HTR-8/SVneo (cell line): ENCODE data around the gene ZNF143.
A peak's percentile ranks its signal among the peaks of the same experiment; 100 is the strongest.
"Not testable (repeated sequence)": the region's sequence is repeated elsewhere in the genome, so short reads cannot be mapped to it uniquely, and the experiment has no call there.

Experiments
- DNase-seq: peaks from one replicate; pipeline ENCODE4 v3.0.0; 2011; ENCODE audit warnings: low spot score, mixed read lengths; ENCODE audit not compliant: insufficient read length
- FAIRE-seq: peaks from 2 replicates; lab custom pipeline; 2011; peaks lifted over from hg19 to GRCh38; lab: Jason Lieb, UNC

The ZNF143 gene

GRCh38 chr11:9460322-9461062 is at the start of gene ZNF143:
Gene ZNF143 (plus strand): TSS chr11:9461012. CDS start chr11:9471309, 10,297 bp downstream.
- peak; percentile 91 for FAIRE-seq

DNA sequence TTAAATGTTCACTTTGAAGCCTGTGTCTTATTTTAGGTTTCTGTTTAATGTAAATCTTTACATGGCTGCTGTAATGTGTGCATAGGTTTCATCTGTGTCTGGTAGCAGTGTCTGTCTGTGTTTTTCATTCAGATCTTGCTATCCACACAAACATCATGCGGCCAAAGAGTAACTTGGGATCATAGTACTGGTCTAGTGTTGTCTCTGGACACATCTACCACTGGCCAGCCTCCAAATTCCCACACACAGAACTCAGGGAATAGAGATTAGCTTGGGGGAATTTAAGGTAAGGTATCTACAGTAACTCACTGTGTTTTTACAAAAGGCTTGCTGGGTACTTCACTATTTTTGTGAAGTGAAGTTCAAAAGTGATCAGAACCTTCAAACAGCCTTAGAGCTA is 32.1 kb upstream of the ZNF143 start:
- FAIRE-seq: no peak
- DNase-seq: no peak

More at GRCh38 chr11:9460322-9461062, at the start of gene ZNF143:
- DNase-seq: peak; percentile 98

- FAIRE-seq (no peak), DNase-seq (no peak)
Measured at GRCh38 chr11:9438611-9439010, 22.2 kb upstream of the ZNF143 start.

- no peak for DNase-seq
- no peak for FAIRE-seq
Measured at GRCh38 chr11:9446230-9446629, 14.6 kb upstream of the ZNF143 start.

DNA sequence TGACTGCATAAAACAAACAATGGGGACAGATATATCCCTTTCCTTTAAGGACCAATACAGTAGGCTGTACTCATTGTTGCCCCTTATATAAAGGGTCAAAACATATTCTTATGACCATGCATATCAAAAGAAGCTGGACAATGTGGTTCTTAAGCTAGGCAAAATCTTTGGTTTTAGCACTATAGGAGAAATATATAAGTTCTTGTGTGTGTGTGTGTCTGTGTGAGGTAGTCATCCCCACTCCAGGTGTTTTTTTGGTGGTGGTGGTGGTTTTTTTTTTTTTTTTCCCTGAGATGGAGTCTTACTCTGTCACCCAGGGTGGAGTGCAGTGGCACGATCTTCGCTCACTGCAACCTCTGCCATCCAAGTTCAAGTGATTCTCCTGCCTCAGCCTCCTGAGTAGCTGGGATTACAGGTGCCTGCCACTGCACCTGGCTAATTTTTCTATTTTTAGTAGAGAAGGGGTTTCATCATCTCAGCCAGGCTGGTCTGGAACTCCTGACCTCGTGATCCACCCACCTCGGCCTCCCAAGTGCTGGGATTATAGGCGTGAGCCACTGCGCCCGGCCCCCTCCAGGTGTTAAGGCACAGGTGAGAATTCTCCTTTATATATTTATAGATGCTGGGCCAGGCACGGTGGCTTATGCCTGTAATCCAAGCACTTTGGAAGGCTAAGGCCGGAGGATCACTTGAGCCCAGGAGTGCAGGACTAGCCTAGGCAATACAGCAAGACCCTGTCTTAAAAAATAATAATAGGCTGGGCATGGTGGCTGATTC is 12.0 kb upstream of the ZNF143 start:
- FAIRE-seq (no peak), DNase-seq (no peak)

DNA sequence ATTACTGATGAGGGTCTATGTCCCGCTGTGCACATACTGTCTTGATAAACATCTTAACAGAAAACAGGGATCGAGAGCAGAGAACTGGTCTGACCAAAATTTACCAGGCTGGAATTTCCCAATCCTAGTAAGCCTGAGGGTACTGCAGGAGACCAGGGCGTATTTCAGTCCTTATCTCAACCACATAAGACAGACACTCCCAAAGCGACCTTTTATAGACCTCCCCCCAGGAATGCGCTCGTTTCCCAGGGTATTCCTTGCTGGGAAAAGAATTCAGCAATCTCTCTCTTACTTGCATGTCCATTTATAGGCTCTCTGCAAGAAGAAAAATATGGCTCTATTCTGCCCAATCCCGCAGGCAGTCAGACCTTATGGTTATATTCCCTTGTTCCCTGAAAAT is 8.8 kb upstream of the ZNF143 start:
- not testable (repeated sequence) for DNase-seq, FAIRE-seq

GRCh38 chr11:9455722-9456121 is 5.1 kb upstream of the ZNF143 start:
- FAIRE-seq: no peak
- DNase-seq: no peak

DNA sequence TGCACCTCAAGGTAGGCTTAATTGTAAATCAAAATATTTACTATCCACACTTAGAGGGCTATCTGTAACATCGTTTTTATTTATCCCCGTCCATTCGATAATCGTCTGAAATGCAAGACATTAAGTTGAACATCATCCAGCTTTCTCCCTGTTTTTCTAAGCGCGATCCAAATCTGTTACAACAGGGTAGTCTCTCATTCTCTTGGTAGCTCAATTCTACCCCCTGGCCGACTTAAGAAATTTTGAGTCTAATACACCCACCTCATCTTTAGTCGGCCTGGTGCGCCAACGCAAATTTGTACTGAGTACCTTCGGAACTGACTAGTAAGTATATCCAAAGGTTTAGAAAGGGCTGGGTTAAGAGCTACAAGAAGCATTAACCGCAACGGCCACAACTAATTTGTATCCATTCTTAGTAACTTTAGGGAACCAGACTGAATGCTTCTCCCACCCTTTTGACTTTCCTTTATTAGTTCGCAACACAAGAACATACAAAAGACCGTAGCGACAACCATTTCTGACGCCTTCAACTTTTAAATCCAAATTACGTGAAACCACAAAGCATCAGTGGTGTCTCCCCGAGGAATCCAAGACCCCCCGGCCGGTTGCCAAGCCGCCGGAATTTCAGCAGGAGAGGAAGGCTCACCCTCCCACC is 1.0 kb upstream of the ZNF143 start:
- no peak for DNase-seq
- no peak for FAIRE-seq

DNA sequence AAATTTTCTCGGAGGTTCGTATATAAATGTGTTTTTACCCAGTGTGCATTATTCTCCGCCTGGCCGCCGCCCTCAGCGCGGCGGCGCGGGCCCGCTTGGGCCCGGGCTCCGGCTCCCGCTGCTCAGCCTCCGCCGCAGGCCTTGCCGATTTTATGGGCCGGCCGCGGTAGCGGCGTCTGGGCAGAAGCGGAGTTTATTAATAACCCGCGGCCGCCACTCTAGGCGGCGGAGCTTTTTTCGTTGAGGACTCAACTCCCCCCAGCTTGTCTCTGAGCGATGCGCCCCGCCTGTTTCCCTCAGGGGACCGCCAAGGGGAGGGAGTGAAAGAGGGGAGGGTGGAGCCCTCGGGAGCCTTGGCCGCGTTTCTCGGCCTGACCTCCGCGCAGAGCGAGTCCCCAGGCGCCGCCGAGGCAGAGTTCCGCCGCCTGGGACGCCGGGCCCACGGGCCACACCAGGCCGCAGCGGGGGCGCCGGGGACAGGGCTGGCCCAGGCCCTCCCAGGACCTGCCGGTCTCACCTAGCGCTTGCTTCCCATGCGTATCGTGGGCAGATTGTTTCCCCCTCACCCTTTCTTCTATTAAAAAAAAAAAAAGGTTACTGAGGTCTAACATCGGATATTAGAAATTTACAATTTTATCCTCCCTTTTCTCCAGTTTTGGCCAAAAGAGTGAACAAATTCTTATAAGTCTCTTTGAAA is 399 bp downstream of the ZNF143 start:
- FAIRE-seq (no peak), DNase-seq (peak; percentile 69)

DNA sequence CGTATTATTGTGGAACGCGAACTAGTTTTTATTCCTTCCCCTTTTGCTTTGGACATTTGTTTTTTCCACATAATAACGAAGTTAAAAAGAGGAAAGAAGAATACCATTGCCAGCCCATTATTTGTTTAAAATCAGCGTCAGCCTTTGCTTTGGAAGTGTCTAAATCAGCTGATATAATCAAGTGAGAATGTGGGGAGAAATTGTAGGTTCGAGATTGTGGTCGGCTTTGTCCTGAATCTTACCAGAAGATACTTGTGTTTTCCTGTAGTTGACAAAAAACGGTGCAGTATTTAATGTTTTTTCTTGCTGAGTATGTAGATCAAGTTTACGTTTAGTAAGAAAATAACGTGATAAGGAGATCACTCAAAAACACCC is 935 bp downstream of the ZNF143 start:
- DNase-seq (no peak), FAIRE-seq (no peak)

GRCh38 chr11:9462172-9462799 is 1.5 kb downstream of the ZNF143 start:
- no peak for FAIRE-seq
- no peak for DNase-seq

- FAIRE-seq (no peak), DNase-seq (no peak)
Measured at GRCh38 chr11:9462806-9463537, 2.2 kb downstream of the ZNF143 start.

DNA sequence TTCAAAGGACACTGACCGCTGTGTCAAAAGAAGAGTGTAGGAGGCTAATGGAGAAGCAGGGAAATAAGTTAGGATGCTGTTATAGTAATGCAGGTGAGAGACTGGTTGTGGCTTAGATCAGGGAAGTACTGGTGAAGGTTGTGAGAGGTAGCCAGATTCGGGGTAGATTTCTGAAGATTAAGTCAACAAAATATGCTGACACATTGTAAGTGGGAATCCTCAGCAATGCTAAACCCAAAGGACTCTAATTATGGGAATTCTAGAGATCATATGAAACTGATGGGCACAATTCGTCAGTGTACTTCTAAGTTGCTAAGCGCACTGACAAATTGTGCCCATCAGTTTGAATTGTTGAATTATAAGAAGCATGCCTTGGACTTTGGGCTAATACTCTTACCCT is 10.0 kb downstream of the ZNF143 start:
- FAIRE-seq (no peak), DNase-seq (no peak)

DNA sequence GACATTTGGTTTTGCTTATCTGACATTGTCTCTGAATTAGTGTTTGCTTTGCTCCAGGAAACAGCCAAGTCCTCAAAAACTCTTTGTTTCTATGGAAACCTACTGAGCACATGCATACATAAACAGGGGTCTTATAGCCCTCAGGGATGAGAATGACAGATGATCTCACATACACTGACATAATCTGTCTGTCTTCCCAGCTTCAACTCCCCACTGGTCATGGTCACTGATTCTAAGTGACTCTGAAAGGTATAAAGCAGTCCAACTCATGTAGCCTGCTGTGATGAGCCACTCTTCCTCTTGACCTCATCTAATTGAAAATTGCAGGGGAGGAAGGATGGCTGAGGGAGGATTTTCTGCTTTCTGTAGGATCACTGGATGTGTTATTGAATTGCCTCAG is 12.6 kb downstream of the ZNF143 start:
- FAIRE-seq (no peak), DNase-seq (no peak)

- DNase-seq: no peak
- no peak for FAIRE-seq
Measured at GRCh38 chr11:9479899-9480298, 19.1 kb downstream of the ZNF143 start.

- DNase-seq: peak; percentile 14
- no peak for FAIRE-seq
Measured at GRCh38 chr11:9489080-9489765, 28.4 kb downstream of the ZNF143 start.

DNA sequence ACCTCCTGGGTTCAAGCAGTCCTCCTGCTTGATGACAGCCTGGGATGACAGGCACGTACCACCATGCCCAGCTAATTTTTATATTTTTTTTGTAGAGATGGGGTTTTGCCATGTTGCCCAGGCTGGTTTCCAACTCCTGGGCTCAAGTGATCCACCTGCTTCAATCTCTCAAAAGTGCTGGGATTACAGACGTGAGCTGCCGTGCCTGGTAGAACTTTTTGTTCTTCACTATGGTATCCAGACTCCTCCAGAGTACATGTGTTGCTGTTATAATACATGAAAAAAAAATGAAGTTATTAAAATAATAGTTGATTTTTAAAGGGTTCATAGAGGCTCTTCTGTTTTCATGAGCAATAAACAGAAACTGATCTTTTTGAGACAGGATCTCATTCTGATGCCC is 29.6 kb downstream of the ZNF143 start:
- FAIRE-seq (no peak), DNase-seq (no peak)

GRCh38 chr11:9493492-9493891 is 32.7 kb downstream of the ZNF143 start:
- no peak for DNase-seq

DNA sequence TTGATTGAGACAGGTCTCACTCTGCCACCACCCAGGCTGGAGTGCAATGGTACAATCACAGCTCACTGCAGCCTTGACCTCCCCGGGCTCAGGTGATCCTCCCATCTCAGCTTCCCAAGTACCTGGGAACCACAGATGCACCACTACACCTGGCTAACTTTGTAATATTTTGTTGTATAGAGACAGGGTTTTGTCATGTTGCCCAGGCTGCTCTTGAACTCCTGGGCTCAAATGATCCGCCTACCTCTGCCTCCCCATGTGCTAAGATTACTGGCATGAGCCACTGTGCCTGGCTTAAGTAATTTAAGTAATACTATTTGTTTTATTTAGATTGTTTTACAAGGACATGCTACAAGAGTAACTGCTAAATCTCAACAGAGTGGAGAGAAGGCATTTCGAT is 33.5 kb downstream of the ZNF143 start:
- DNase-seq (no peak), FAIRE-seq (no peak)

More at GRCh38 chr11:9493492-9493891, 32.7 kb downstream of the ZNF143 start:
- FAIRE-seq: no peak
